G401 (cell line): ENCODE results near the gene C1RL. TPM values are rescaled to one million over a fixed set of nuclear protein-coding genes. Genes with fewer than 3 reads are reported as not detected.
"Not testable (repeated sequence)": the region's sequence is repeated elsewhere in the genome, so short reads cannot be mapped to it uniquely, and the experiment has no call there.

Experiments
- DNase-seq: peaks from one replicate; pipeline ENCODE4 v3.0.0-alpha.2; 2015; ENCODE audit warnings: low spot score
- in situ Hi-C: cut with HindIII; loops from 2 replicates; pipeline ENCODE4 v1.10.0; 2016; ENCODE audit warnings: low sequenced_read_pairs, mixed read lengths
- total RNA-seq: library from RNA; depleted of rRNA; stranded (reverse); fragments of >200 nt; shearing (Covaris generic); gene quantifications from 2 replicates; pipeline ENCODE4 v1.2.3, GENCODE V29; 2014; rRNA removed

The C1RL gene
- total RNA-seq, 1 experiment from 2014 or later = 5.4 TPM

DNA sequence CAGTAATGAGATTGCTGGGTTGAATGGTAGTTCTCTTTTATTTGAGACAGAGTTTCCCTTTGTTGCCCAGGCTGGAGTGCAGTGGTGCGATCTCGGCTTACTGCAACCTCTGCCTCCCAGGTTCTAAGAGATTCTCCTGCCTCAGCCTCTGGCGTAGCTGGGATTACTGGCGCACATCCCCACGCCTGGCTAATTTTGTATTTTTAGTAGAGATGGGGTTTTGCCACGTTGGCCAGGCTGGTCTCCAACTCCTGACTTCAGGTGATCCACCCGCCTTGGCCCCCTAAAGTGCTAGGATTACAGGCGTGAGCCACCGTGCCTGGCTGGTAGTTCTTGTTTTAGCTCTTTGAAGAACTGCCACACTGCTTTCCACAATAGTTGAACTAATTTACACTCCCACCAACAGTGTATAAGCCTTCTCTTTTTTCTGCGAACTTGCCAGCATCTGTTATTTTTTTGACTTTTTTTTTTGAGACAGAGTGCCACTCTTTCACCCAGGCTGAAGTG, 59.5 kb downstream of the C1RL start:
- in situ Hi-C loops, DNase-seq: not testable (repeated sequence)

GRCh38 chr12:7047306-7047705, 61.7 kb downstream of the C1RL start:
- in situ Hi-C loops = no loop called here
- DNase-seq = no peak

GRCh38 chr12:7046383-7047105, 62.5 kb downstream of the C1RL start:
- in situ Hi-C loops = no loop called here
- DNase-seq = no peak

DNA sequence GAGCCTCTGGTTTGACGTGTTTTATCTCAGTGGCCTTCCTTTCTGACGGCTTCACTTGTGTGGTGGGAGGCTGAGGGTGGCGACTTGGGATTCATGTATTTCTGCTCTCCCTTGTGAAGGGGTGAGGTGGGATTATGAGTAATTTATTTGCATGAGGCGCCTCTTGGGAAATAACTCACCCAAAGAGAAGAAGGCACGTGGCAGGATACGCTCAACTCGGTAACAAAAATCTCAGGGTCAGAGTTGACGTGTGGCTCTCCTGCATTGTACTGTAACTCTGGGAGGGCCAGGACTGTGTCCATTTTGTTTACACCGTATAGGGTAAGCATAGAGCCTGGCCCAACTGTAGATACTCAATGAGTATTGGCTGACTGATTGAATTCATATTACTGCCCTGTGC, 63.1 kb downstream of the C1RL start:
- in situ Hi-C loops = no loop called here

More for the DNA sequence above, 63.1 kb downstream of the C1RL start:
- no peak for DNase-seq

Other genes starting within 250 kb of the C1RL start
- 1,506 and 1,683 TPM in 2 replicates for gene TPI1, start 241.7 kb downstream of the C1RL start, total RNA-seq
- gene SPSB2, start 235.9 kb downstream of the C1RL start, total RNA-seq = 30.6 and 38.3 TPM in 2 replicates
- 7.0 and 16.1 TPM in 2 replicates for gene LRRC23, start 204.4 kb downstream of the C1RL start, total RNA-seq
- gene ENO2, start 194.6 kb downstream of the C1RL start, total RNA-seq = 3.3 and 13.2 TPM in 2 replicates
- 2.2 and 6.2 TPM in 2 replicates for gene ATN1, start 181.3 kb downstream of the C1RL start, total RNA-seq
- not detected in 2 replicates for gene RNU7-1, start 165.4 kb downstream of the C1RL start, total RNA-seq
- gene C12orf57, start 165.2 kb downstream of the C1RL start, total RNA-seq = 88.1 and 132 TPM in 2 replicates
- gene PTPN6, start 157.9 kb downstream of the C1RL start, total RNA-seq = 12.1 and 16.6 TPM in 2 replicates
- gene PHB2, start 138.6 kb downstream of the C1RL start, total RNA-seq = 667 and 679 TPM in 2 replicates
- gene EMG1, start 138.3 kb downstream of the C1RL start, total RNA-seq = 76.4 and 83.4 TPM in 2 replicates
- 59.1 and 68.3 TPM in 2 replicates for gene LPCAT3, start 90.7 kb downstream of the C1RL start, total RNA-seq
- gene C1S, start 48.5 kb downstream of the C1RL start, total RNA-seq = 3.3 and 4.1 TPM in 2 replicates
- gene C1R, start 16.8 kb downstream of the C1RL start, total RNA-seq = 0.78 and 0.98 TPM in 2 replicates
- gene RBP5, start 19.7 kb upstream of the C1RL start, total RNA-seq = not detected in 2 replicates
- 14.8 and 17.9 TPM in 2 replicates for gene CLSTN3, start 21.2 kb upstream of the C1RL start, total RNA-seq
- 62.4 and 64.6 TPM in 2 replicates for gene PEX5, start 80.5 kb upstream of the C1RL start, total RNA-seq
- gene ACSM4, start 194.9 kb upstream of the C1RL start, total RNA-seq = not detected in 2 replicates